Activated CD8-positive, alpha-beta memory T cell treated with anti-CD3 and anti-CD28 coated beads for 48 hours (primary cell): Measurements from ENCODE around the gene OR5H2.
"Not testable (repeated sequence)": the region's sequence is repeated elsewhere in the genome, so short reads cannot be mapped to it uniquely, and the experiment has no call there.

Experiments
- DNase-seq, 3 experiments: peaks; one replicate each; pipeline ENCODE4 v3.0.0-alpha.2; 2020; ENCODE audit warnings: low read depth in 2 of 3, low spot score in 2 of 3

The OR5H2 gene

DNA sequence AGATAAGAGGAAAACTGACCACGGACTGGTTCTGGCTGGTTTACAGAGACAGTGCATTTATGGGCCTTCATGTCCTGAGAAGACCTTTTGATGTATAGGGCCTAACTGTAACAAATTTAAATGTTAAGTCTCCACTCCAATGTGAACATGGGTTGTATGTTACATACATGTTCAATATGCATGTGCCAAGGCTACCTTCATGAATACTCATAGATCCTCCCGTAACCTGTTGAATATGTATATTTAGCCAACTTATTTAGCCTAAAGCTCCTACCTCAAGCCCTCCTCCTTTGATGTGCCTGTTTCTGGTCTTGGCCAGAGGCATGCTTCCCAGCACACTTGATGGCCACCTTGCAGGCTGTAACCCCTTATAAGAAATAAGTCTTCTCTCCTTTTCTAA is at the start of gene OR5H2:
TSS of gene OR5H2 (plus strand) at position 301 of the 400 bp plus-strand sequence. CDS start 398 bp downstream, outside the sequence.
- DNase-seq = no peak

DNA sequence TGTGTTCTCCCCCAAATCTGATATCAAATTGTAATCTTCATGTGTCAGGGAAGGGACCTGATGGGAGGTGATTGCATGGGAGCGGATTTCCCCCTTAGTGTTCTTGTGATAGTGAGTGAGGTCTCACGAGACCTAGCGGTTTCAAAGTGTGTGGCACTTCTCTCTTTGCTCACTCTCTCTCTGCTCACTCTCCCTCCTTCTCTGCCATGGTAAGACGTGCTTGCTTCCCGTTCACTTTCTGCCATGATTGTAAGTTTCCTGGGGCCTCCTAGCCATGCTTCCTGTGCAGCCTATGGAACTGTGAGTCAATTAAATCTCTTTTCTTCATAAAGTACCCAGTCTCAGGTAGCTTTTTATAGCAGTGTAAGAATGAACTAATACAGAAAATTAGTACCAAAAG is 48.8 kb upstream of the OR5H2 start:
- no peak for DNase-seq

DNA sequence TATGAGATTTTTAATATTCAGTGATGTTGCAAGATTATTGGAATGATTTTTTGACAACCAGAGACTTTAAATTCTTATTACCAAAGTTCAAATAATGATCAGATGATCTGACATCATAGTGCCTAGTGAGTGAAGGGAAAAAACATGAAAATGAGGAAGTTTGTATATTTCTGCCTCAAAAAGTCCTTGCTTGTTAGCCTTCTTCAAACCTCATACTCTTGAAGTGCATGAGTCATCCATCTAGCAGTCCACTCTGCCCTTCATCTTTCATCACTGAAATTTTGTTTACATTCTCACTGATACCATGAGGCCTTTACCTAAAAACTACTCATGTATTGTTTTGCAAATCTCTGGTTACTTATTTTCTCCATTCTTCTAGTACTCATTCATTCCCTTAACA is 42.2 kb upstream of the OR5H2 start:
- DNase-seq = no peak

DNA sequence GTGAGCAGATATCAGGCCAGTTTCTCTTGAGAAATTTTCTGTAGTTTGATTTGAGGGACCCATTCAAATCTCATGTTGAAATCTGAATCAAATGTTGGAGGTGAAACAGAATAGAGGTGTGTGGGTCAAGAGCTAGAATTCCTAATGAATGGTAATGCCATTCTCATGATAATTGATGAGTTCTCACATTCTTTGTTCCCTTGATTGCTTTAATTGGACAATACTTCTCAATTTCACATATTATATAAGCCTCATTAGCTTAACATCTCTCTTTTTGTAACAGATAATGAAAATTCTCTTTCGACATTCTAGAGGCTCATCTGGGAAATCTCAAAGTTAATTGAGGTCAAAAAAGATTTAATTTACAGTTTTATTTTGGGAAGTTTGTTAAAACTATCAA is 40.1 kb upstream of the OR5H2 start:
- DNase-seq = no peak

DNA sequence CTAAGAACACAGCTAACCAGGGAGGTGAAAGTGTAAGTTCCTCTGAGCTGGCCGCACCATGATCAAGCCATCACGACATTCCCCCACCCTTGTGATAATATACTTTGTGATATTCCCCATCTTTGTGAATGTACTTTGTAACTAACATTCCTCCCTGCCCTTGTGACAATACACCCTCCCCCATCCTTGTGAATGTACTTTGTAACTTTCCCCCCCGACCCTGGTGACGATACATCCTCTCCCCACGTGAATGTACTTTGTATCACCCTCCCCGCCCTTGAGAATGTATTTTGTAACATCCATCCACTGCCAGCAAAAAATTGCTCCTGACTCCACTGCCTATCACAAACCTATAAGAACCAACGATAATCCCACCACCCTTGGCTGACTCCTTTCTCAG is 38.5 kb upstream of the OR5H2 start:
- no peak for DNase-seq

DNA sequence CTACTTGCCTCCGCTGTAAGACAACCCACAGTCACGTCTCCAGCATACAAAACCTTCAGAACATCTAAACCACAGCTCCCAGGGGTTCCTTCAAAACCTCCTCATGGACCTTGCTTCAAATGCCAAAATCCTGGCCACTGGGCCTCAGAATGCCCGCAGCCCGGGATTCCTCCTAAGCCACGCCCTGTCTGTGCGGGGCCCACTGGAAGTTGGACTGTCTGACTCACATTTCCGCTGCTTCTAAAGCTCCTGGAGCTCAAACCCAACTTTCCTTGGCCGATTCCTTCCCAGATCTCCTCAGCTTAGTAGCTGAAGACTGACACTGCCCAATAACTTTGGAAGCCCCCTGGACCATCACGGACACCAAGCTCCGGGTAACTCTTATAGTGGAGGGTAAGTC is 36.2 kb upstream of the OR5H2 start:
- DNase-seq = no peak

DNA sequence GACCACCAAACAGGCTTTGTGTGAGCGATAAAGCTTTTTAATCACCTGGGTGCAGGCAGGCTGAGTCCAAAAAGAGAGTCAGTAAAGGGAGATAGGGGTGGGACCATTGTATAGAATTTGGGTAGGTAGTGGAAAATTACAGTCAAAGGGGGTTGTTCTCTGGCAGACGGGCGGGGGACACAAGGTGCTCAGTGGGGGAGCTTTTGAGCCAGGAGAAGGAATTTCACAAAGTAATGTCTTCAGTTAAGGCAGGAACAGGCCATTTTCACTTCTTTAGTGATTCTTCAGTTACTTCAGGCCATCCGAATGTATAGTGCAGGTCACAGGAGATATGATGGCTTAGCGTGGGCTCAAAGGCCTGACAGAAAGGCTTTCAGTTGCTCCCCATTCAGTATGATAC is 26.3 kb upstream of the OR5H2 start:
- DNase-seq = not testable (repeated sequence)

DNA sequence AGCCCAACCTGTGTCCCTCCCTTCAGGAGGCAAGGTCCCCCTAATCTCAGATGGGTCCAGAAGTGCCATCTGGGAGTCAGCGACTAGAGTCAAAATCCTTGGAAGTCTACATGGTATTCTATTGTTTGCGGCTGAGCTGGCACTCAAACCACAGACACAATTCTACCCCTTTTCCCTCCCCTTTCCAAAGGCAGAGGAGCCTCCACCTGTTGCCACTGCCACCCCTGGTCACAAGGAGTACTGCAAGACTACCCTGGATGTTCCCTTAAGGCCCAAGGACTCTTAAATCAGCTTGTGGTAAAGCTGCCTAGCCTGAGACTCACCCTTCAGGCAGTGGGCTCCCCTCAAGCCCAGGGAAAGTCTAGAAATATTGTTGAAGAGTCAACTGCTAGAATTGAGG is 22.6 kb upstream of the OR5H2 start:
- no peak for DNase-seq

DNA sequence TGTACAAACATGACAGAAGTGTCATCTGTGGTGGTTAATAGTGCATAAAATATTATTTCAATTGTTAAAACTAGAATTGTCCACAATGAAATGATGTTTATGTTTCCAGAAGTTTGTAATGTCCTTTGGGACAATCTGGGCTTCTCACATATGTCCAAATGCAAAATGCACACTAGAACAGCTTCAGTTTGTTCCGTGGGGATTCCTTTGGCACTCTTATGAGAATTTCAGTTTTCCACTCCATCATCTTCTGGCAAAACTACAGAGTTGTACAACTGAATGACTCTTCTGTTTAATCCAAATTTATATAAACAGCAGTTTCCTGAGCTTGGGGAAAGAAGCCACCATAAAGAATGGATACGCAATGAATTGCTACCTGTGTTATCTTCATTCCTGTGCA is 20.3 kb upstream of the OR5H2 start:
- DNase-seq = no peak

DNA sequence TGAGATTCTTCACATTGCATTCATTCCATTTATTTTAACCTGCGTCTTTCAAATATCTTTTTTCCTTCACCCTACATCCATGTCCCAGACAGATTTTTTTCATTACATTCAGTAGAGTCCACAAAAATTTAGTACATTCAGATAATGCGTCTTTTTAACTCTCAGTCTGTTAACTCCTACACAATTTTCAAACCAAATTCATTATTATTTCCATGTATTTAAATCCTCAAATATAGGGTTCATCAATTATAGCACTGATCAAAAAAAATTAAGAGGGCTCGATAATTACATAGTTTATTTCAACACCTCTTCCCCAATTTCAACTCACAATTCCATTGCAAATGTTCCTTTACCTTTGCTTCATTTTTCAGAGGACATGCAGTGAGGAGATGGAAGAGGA is 18.4 kb upstream of the OR5H2 start, which contains the start of gene OR5H6:
TSS of gene OR5H6 (plus strand) at position 301 of the 400 bp plus-strand sequence. CDS start at position 390, 89 bp downstream.
- no peak for DNase-seq

DNA sequence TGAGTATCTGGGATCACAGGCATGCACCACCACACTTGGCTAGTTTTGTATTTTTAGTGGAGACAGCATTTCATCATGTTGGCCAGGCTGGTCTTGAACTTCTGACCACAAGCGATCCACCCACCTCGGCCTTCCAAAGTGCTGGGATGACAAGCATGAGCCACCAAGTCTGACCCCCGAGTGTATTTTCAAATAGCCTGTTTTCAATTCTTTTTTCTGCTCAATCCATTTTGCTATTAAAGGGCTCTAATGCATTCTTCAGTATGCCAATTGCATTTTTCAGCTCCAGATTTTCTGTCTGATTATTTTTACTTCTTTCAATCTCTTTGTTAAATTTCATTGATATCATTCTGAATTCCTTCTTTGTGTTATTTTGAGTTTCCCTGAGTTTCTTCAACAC is 12.5 kb upstream of the OR5H2 start:
- DNase-seq = no peak

DNA sequence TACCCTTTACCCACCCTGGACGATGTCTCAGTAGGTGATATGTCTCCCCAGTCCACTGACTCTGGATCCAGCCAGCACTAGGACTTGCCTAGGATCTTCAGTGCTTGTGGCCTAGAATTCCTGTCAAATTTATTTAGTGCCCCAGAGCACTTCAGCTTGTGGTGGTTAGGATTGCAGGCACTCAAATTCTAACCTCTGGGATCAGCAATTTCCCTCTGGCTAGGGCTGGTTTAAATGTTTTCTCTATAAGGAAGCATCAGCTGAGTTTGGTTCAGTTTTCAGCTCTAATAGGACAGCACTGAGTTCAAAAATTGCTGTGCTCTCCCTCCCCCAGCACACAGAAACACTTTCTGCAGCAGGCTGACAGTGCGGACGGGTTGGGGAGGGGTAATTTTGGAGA is 10.2 kb upstream of the OR5H2 start:
- DNase-seq = no peak

DNA sequence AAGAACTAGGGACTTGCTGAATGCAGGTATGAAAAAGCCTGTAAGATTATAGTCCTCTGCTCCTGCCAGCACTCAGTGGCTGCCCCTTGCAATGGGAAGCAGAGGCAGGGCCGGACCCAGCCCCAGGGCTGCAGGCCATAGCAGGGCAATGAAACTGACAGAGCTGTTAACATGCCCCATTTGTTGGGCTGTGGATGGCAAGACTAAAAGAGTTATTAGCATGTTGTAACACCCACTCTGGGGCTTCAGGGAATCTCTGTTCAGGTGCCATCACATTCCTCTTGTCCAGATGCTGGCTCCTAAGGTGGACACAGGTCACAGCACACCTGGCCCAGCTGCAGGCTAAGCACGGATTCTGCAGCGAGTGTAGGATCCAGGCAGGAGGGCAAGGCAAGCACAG is 7.4 kb upstream of the OR5H2 start:
- no peak for DNase-seq

DNA sequence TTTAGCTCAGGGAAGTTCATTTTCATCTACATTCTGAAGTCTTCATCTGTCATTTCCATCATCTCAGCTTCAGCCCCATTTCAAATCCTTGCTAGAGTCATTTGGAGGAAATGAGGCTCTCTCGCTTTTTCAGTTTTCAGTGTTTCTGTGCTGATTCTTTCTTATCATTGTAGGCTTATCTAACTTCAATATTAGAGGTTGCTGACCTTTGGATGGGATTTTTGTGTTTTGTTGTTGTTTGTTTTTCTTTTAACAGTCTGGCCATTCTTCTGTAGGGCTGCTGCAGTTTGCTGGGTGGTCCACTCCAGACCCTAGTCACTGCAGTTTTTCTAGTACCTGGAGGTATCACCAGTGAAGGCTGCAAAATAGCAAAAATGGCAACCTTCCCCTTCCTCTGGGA is 8.6 kb downstream of the OR5H2 start:
- DNase-seq = no peak

DNA sequence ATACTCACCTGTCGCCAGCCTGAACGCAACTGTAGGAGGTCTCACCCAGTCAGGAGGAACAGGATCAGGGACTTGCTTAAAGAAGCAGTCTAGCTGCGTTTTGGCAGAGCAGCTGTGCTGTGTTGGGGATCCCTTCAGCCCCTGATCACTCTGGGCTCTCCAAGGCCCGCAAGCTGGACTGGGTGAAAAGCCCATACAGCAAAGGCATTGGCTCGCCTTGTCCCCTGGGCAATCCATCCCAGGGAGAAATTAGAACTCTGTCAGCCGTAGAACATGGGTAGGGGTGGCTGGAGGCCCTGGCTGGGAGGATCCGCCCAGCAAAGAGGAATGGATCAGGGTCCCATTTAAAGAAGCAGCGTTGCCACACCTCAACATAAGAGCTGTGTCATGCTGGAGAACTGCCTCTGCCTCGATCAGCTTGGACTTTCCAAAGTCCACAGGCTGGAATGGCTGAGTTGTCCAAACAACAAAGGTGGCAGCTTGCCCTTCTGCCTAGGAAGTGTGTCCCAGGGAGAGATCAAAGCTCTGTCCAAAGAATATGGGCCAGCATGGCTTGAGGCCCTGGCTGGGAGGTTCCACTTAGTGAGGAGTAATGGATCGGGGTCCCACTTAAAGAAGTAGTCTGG is 9.1 kb downstream of the OR5H2 start:
- DNase-seq = no peak

DNA sequence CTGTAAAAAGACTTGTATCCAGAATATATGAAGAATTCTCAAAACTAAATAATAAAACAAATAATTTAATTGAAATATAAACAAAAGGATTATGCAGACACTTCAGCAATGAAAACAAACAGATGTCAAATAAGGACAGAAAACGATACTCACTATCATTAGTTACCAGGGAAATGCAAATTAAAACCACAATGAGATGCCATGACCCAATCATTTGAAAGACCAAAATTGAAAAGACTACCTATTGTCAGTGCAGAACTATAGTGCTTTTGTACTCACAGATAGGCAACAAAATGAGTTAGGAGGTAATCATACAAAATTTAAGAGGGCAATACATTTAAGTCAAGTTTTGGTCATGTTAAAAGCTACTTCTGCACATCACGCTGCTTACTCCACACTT is 39.8 kb downstream of the OR5H2 start:
- DNase-seq = no peak

DNA sequence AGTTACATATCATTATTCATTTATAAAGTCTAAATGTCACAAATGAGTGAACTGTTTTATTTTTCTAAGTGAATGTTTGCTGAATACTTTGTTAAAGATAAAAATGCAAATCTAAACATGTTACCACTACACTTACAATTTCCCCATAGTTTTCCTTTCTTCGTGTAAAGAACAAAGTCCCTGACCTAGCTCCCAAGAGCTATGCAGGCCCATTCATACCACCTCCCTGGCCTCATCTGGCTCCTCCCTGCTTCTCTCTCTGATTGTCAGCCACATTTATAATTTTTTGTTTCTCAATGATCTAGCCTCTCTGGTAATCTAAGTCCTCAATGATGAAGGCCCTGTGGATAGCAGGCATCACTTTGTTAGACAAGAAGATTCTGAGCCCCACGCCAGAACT is 40.4 kb downstream of the OR5H2 start:
- no peak for DNase-seq

DNA sequence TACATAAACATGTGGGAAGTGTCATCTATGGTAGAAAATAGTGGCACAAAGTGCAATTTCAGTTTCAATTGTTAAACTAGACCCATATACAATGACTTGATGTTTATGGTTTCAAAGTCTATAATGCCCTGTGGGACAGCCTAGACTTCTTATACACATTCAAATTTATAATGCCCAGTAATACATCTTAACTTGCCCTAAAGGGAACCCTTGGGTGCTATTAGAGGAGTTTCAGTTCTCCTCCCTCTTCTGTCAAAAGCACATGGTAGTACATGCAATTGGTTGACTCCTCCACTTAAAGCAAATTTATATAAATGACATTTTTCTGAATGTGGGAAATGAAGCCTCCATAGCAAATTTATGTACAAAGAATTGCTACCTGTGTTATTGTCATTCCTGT is 41.1 kb downstream of the OR5H2 start:
- no peak for DNase-seq

DNA sequence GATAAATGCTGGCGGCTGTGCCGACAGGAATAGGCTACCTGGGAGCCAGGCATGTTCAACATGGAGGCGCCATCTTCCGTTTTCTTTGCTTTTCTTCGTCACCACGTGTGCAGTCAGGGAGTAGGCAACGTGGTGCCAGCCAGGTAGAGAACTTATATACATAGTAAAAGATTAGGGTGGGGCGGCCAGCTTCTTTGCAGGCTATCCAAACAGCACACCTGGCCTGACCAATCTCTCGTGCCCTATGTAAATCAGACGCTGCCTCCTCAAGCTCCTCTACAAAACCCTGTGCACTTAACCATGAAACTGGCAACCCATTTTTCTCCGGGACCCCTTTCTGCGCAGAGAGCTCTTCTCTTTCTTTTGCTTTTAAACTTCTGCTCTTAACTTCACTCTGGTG is 42.8 kb downstream of the OR5H2 start:
- DNase-seq = no peak

DNA sequence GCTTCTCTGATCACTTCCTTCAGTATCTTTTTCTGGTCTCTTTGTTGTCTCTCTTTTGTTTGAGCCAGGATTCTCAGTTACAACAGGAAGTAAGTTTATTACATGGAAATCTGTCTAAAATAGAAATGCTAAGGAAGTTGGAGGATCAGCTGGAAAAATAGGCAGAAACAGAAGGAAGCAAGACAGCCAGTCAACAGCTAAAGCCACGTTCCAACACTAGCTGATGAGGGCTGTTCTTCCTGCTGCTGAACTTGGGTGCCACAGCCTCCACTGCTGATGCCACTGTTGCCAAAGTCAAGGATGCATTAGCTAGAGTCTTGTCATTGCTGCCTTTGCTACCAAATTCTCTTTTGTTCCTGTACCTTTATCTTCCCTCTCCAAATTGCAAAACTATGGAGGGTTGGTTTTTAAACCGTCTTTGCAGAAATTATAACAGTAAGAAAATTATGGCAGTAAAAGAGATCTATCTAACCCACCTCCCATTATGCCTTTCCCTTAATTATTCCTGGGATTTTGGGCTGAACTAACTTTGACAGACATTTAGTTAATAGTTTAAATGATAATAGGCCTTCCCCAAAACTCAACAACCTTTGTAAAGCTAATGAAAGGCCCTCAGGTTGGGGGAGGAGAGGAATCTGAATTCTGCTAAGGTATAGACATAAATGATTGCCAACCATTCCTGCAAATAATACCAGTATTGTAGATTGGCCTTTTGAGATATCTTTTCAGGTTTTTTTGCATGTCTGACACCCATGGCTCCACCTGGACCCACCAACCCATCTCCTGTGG is 44.0 kb downstream of the OR5H2 start:
- no peak for DNase-seq

DNA sequence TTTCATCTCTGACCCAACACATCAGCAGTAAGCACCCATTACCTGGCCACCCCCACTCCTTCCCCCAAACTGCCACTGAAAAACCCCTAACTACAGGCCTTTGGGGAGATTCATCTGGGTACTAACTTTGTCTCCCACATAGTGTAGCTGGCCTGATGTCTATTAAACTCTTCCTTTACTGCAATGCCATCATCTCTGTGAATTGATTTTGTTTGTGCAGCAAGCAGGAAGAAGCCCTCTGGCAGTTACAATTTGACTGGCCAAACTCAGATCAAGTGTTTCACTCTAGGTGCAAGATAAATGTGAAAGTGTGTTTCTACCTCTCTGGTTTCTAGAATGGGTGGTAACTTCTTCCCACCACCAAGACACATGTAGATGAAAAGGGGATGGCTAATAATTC is 44.6 kb downstream of the OR5H2 start:
- DNase-seq = no peak

DNA sequence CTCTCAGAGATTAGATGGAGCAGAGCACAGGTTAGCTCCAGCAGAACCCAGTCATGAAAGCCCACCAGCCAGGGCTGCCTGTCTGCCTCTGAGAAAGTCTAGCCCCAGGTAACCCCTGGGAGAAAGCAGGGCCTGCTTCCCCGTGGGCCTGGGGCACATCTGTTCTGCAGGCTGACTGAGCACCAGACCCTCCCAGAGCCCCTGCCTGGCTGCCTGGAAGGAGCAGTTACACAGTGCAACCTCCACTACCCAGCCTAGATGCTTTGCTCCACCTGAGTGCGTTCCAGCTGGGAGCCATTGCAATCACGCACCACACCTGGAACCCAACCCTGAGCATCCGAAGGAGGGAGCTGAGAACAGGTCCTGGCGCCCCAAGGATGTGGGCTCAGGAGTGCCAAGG is 46.6 kb downstream of the OR5H2 start:
- no peak for DNase-seq
